Kidney (tissue), 14 donors: ENCODE measurements around the gene LTBR. TPM values are rescaled to one million over a fixed set of nuclear protein-coding genes. Genes with fewer than 3 reads are reported as not detected.
"Not testable (repeated sequence)": the region's sequence is repeated elsewhere in the genome, so short reads cannot be mapped to it uniquely, and the experiment has no call there.

ENCODE experiments used
- DNase-seq, 5 donors: peaks; one replicate each; pipeline ENCODE4 v3.0.0-alpha.2; 2013 to 2020
- FAIRE-seq: peaks from 2 replicates; lab custom pipeline; 2012; peaks lifted over from hg19 to GRCh38; lab: Jason Lieb, UNC
- H3K27ac ChIP-seq, 2 donors: one replicate each; pipeline ENCODE4 v1.7.0; 2013; ENCODE audit warnings: low read depth in 2 of 2, low read length in 2 of 2, inconsistent platforms in 1 of 2
- H3K27me3 ChIP-seq: one replicate; pipeline ENCODE4 v1.7.1; 2013; ENCODE audit warnings: low read length, inconsistent platforms; ENCODE audit not compliant: control insufficient read depth, insufficient read depth
- H3K36me3 ChIP-seq, 3 donors: one replicate each; pipeline versions ENCODE4 v1.7.0 to v1.7.1; 2013; ENCODE audit warnings: low read length in 3 of 3, control low read depth in 1 of 3, inconsistent platforms in 1 of 3; ENCODE audit not compliant: insufficient read depth in 3 of 3, control insufficient read depth in 2 of 3
- H3K4me1 ChIP-seq, 3 donors: one replicate each; pipeline versions ENCODE4 v1.7.0 to v1.7.1; 2013; ENCODE audit warnings: low read length in 3 of 3, inconsistent platforms in 1 of 3, low read depth in 1 of 3; ENCODE audit not compliant: control insufficient read depth in 2 of 3, insufficient read depth in 2 of 3
- H3K4me3 ChIP-seq, 3 donors: one replicate each; pipeline versions ENCODE4 v1.7.0 to v1.8.1; 2013; ENCODE audit warnings: low read length in 3 of 3, control low read depth in 1 of 3, inconsistent platforms in 1 of 3
- H3K9ac ChIP-seq, 3 donors: one replicate each; pipeline versions ENCODE4 v1.7.0 to v1.7.1; 2013; ENCODE audit warnings: low read length in 3 of 3, control low read depth in 1 of 3, inconsistent platforms in 1 of 3
- H3K9me3 ChIP-seq, 3 donors: one replicate each; pipeline versions ENCODE4 v1.7.0 to v1.7.1; 2013; ENCODE audit warnings: low read length in 3 of 3, control low read depth in 1 of 3, inconsistent platforms in 1 of 3; ENCODE audit not compliant: control insufficient read depth in 2 of 3, insufficient read depth in 1 of 3
- CTCF ChIP-seq: IDR thresholded peaks from 3 replicates; pipeline ENCODE4 v1.5.1; 2012; ENCODE audit warnings: mild to moderate bottlenecking, moderate library complexity, borderline replicate concordance; ENCODE audit not compliant: insufficient read depth; ENCODE audit errors: extremely low read depth
- intact Hi-C: fragments of 100-400 bp; cut with DNase I; formaldehyde crosslinking; loops from one replicate; pipeline ENCODE4 v1.11.1; 2022
- polyA plus RNA-seq: library from polyadenylated mRNA; stranded (reverse); fragments of 350-450 nt; fragmentation: Illumina TruSeq; extraction: RNeasy Lipid Tissue Mini Kit (QIAGEN cat#74804); gene quantifications from one replicate; pipeline ENCODE4 v1.2.3, GENCODE V29; 2014; ENCODE audit warnings: low read depth, low replicate concordance; ENCODE audit not compliant: insufficient read depth
- total RNA-seq: library from RNA; stranded (reverse); fragmentation: NEBNext Ultra II Directional; extraction: Animal tissue kit (Norgen Biotek cat#: 25700); gene quantifications from one replicate; pipeline ENCODE4 v1.2.1, GENCODE V29; 2021
- donor health status: control.
- donor health status: control.
- donor health status: control.
- donor health status: control.
- donor health status: control.
- donor health status: DM: yes; HTN: yes; CAD: no.
- donor health status: Normal renal cell carcinoma (clear cell type).

Gene LTBR
- total and polyA plus RNA-seq, 2 donors from 2014 or later = 77.8 to 114 TPM

DNA sequence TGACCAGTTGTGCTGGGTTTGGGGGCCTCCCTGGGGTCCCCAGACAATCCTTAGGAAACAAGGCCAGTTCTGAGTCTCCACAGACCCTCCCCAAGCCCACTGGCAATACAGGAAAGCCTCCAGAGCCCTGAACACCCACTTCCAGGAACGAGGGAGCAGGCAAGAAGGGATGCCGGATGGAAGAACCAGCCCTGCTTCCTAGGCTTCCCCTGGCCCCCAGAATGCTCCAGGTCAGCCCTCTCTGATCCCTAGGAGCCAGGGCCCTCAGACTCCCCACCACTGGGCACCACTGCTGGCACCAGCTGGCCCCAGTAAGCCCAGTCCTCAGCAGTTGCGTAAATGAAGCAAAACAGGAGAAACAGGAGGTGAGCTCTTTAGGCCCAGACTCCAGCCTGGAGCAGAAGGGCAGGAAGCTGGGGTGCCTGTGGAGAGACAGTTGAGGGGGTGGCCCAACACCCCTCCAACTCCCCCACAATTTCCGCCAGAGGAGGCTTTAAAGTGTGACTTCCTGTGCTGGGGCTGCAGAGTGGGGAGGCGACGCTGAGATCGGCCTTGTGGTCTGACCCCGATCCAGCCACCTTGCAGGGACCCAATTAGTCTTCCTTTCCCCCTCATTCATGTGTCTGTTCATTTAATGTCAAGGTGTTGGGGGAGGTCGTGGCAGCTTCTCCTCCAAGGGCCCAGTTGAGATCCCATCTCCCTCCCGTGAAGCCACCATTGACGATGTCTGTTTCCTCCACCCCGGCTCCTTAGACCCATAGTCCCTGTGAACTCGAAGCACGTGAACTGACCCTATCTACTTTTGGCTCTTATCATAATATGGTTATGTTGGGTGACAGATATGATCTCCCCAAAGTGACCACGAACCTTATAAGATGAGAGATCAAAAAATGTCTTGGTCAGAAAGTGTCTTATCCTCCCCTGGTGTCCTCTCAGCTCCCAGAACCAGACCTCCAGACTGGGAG is 46.8 kb upstream of the LTBR start:
- FAIRE-seq (no peak), DNase-seq (peak in 2 of 5 donors; percentile 64 to 80)
- H3K36me3 ChIP-seq = peaks cover 6 to 24% (median 23%) of the 10 kb centered on the region in 3 donors
- peak overlapping the region; percentile 35 to 93 (median 92) for H3K4me3 ChIP-seq
- H3K4me1 ChIP-seq = peaks cover 3 to 55% (median 49%) of the 10 kb centered on the region in 3 donors
- peak overlapping the region in 2 of 3 donors; percentile 68 to 99 for H3K9ac ChIP-seq
- H3K27ac ChIP-seq = peak overlapping the region; percentile 97 to 99
- H3K9me3 ChIP-seq = no peaks in the 10 kb centered on the region
- TF ChIP-seq CTCF = no peak
- no peaks in the 10 kb centered on the region for H3K27me3 ChIP-seq
- intact Hi-C loops = loop anchor here (10.0 kb wide), 1 partner anchor 118 kb away; the partner anchor contains the start of gene TAPBPL

- H3K4me1 ChIP-seq = peaks cover 7 to 62% (median 55%) of the 10 kb centered on the region in 3 donors
- no peaks in the 10 kb centered on the region for H3K9me3 ChIP-seq
- H3K27me3 ChIP-seq = no peaks in the 10 kb centered on the region
- H3K4me3 ChIP-seq = peak overlapping the region in 2 of 3 donors; percentile 92 to 93
- peak in 1 of 5 donors; percentile 51 for DNase-seq
- intact Hi-C loops = loop anchor here (10.0 kb wide), 1 partner anchor 117 kb away; the partner anchor contains the start of gene TAPBPL
- no peak for TF ChIP-seq CTCF
- H3K9ac ChIP-seq = peak overlapping the region in 1 of 3 donors; percentile 99
- H3K36me3 ChIP-seq = peaks cover 4 to 17% (median 15%) of the 10 kb centered on the region in 3 donors
- H3K27ac ChIP-seq = peak overlapping the region; percentile 99 to 100
- FAIRE-seq = no peak
Measured at GRCh38 chr12:6337958-6338433, 46.0 kb upstream of the LTBR start.

GRCh38 chr12:6338536-6338935 is 45.4 kb upstream of the LTBR start:
- intact Hi-C loops = loop anchor here (10.0 kb wide), 1 partner anchor 116 kb away; the partner anchor contains the start of gene TAPBPL
- Histone ChIP-seq H3K27ac (peak overlapping the region; percentile 99 to 100), H3K36me3 (peaks cover 1 to 12% (median 10%) of the 10 kb centered on the region in 3 donors), H3K9ac (peak overlapping the region in 1 of 3 donors; percentile 99), H3K4me3 (peak overlapping the region in 2 of 3 donors; percentile 92 to 93), H3K4me1 (peaks cover 7 to 61% (median 55%) of the 10 kb centered on the region in 3 donors)
- not testable (repeated sequence) for H3K27me3 ChIP-seq, FAIRE-seq, H3K9me3 ChIP-seq
- DNase-seq = peak in 1 of 5 donors; percentile 61
